Upper lobe of right lung (tissue), 1 donor: ENCODE results near the gene ARHGEF12. TPM values are rescaled to one million over a fixed set of nuclear protein-coding genes. Genes with fewer than 3 reads are reported as not detected.

Source experiments
- ATAC-seq: fragments of 200-7000 bp; cut with Tn5 transposase; one replicate; pipeline ENCODE4 v1.9.1; 2020; ENCODE audit warnings: mild to moderate bottlenecking, moderate library complexity
- DNase-seq: peaks from one replicate; pipeline ENCODE4 v3.0.0-alpha.2; 2020
- H3K27ac ChIP-seq: fragments of 200-600 bp; one replicate; pipeline ENCODE4 v1.8.0; 2022
- H3K27me3 ChIP-seq: fragments of 200-600 bp; one replicate; pipeline ENCODE4 v1.8.0; 2022; ENCODE audit warnings: mild to moderate bottlenecking
- H3K36me3 ChIP-seq: fragments of 200-600 bp; one replicate; pipeline ENCODE4 v1.8.0; 2022
- H3K4me1 ChIP-seq: fragments of 200-600 bp; one replicate; pipeline ENCODE4 v1.8.0; 2022
- H3K4me3 ChIP-seq: fragments of 200-600 bp; one replicate; pipeline ENCODE4 v1.8.0; 2022; ENCODE audit warnings: mild to moderate bottlenecking
- H3K9me3 ChIP-seq: fragments of 200-600 bp; one replicate; pipeline ENCODE4 v1.8.0; 2022
- CTCF ChIP-seq: fragments of 200-600 bp; IDR thresholded peaks from one replicate; pipeline ENCODE4 v1.8.0; 2022; ENCODE audit warnings: antibody characterized with exemption
- intact Hi-C: fragments of 100-400 bp; cut with DNase I; formaldehyde crosslinking; loops from one replicate; pipeline ENCODE4 v1.11.0; 2022
- total RNA-seq: library from RNA; stranded (reverse); fragmentation: NEBNext Ultra II Directional; extraction: Animal tissue kit (Norgen Biotek cat#: 25700); gene quantifications from one replicate; pipeline ENCODE4 v1.2.1, GENCODE V29; 2021
- donor health status: DM: no; HTN: yes; CAD: no; lungs with severe emphysema.

The ARHGEF12 gene
- total RNA-seq, 1 donor from 2014 or later, result 132 TPM

DNA sequence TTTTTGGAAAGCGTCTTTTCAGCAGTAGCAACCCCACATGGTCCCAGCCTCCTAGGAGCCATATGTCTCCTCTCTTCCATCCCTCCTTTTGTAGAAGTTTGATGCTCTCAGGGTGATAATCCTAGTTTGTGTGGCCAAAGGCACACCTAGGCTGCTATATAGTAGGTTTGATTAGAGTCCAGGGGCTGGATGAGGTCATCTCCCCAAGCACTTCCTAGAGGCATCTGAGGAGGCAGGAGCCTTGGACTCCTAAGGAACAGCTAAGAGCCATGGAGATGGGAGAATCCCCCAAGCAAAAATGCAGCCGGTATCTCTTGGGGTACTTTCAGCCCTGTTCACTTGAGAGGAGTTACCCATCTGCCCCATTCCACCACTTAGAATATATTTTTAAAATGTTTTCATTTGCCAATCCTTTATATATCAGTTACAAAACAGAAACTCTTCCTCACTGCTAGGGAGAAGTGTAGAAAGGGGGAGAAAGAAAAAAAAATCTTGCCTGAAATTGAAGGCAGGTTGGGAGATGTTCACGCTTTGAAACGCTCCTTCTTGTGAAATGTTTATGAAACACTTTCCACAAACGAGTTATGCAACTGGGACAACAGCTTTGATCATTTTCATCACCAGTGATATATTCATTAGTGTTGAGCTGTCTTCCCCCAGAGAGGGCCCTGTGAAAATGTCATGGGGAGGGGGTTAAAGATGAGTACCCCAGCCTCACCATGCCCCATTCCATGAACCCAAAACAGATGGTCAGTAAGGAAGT, 43.0 kb upstream of the ARHGEF12 start:
- Histone ChIP-seq H3K9me3 (no peaks in the 10 kb centered on the region), H3K27ac (no peak overlapping the region), H3K36me3 (no peaks in the 10 kb centered on the region), H3K4me3 (no peak overlapping the region), H3K27me3 (peaks cover 10% of the 10 kb centered on the region), H3K4me1 (no peaks in the 10 kb centered on the region)
- ATAC-seq, result no peak
- no peak for DNase-seq
- no peak for TF ChIP-seq CTCF
- intact Hi-C loops, result no loop called here

DNA sequence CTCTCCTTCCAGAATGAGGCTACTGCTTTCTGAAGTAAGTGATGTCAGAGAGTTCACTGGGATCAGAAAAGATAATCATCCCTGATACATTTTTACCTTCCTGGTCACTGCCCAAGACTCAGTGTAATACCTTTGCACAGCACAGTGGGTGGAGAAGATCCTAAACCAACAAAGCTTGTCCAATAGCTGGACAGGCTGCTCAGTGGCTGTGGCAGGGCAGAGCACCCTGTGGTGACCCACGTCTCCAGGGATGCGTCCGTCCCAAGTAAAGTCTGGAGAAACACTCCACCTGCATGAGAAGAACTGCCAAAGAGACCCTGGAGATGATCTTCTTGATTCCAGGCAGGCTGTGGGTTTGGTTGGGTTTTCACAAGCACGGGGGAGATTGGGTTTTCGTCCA, 42.1 kb upstream of the ARHGEF12 start:
- Histone ChIP-seq H3K27me3 (peaks cover 10% of the 10 kb centered on the region), H3K9me3 (no peaks in the 10 kb centered on the region), H3K4me3 (no peak overlapping the region), H3K27ac (no peak overlapping the region), H3K4me1 (no peaks in the 10 kb centered on the region), H3K36me3 (no peaks in the 10 kb centered on the region)
- ATAC-seq (no peak), DNase-seq (no peak)
- TF ChIP-seq CTCF, result no peak
- intact Hi-C loops, result no loop called here

- H3K36me3 ChIP-seq, result no peaks in the 10 kb centered on the region
- no peaks in the 10 kb centered on the region for H3K9me3 ChIP-seq
- intact Hi-C loops, result no loop called here
- peaks cover 3% of the 10 kb centered on the region for H3K4me1 ChIP-seq
- ATAC-seq (no peak), DNase-seq (no peak)
- no peak for TF ChIP-seq CTCF
- H3K27ac ChIP-seq, result no peak overlapping the region
- no peak overlapping the region for H3K4me3 ChIP-seq
- H3K27me3 ChIP-seq, result peaks cover 10% of the 10 kb centered on the region
Observed at GRCh38 chr11:120295099-120295498, 41.1 kb upstream of the ARHGEF12 start.

GRCh38 chr11:120296554-120296953, 39.7 kb upstream of the ARHGEF12 start:
- Histone ChIP-seq H3K27ac (no peak overlapping the region), H3K36me3 (no peaks in the 10 kb centered on the region), H3K27me3 (peaks cover 10% of the 10 kb centered on the region), H3K9me3 (no peaks in the 10 kb centered on the region), H3K4me1 (peaks cover 10% of the 10 kb centered on the region), H3K4me3 (no peak overlapping the region)
- intact Hi-C loops, result no loop called here
- DNase-seq, result no peak
- ATAC-seq, result no peak
- TF ChIP-seq CTCF, result no peak

- intact Hi-C loops, result no loop called here
- peaks cover 9% of the 10 kb centered on the region for H3K27me3 ChIP-seq
Observed at GRCh38 chr11:120298461-120298860, 37.8 kb upstream of the ARHGEF12 start.

More at GRCh38 chr11:120298461-120298860, 37.8 kb upstream of the ARHGEF12 start:
- ATAC-seq (no peak), DNase-seq (no peak)
- H3K27ac ChIP-seq, result no peak overlapping the region
- no peak overlapping the region for H3K4me3 ChIP-seq
- peaks cover 18% of the 10 kb centered on the region for H3K4me1 ChIP-seq
- H3K9me3 ChIP-seq, result no peaks in the 10 kb centered on the region
- TF ChIP-seq CTCF, result no peak
- H3K36me3 ChIP-seq, result no peaks in the 10 kb centered on the region
